SU-DHL-6 (cell line): ENCODE data around the gene NAA50.
A peak's percentile ranks its signal among the peaks of the same experiment; 100 is the strongest.

Experiments used
- H2AFZ ChIP-seq: fragments of 200-600 bp; sonication (generic); 2 replicates; pipeline ENCODE4 v1.6.1; 2014; ENCODE audit warnings: low read depth, mild to moderate bottlenecking, moderate library complexity, mixed read lengths, antibody characterized with exemption, low read length; ENCODE audit not compliant: severe bottlenecking
- H3F3A ChIP-seq: fragments of 200-600 bp; shearing (Covaris generic); 2 replicates; pipeline ENCODE4 v1.6.0; 2016; ENCODE audit warnings: antibody characterized with exemption, mild to moderate bottlenecking; ENCODE audit not compliant: insufficient read depth
- H3K27ac ChIP-seq: fragments of 200-600 bp; sonication (generic); 2 replicates; pipeline ENCODE4 v1.5.1; 2016; ENCODE audit warnings: low read depth, mild to moderate bottlenecking, low read length, moderate library complexity, mixed read lengths
- H3K27me3 ChIP-seq: fragments of 200-600 bp; sonication (generic), shearing (Covaris generic); 2 replicates; pipeline ENCODE4 v1.6.0; 2014; ENCODE audit warnings: mild to moderate bottlenecking, low read length
- H3K36me3 ChIP-seq: fragments of 200-600 bp; sonication (generic); 2 replicates; pipeline ENCODE4 v1.6.1; 2014; ENCODE audit warnings: mild to moderate bottlenecking, low read length, mixed read lengths
- H3K4me2 ChIP-seq: fragments of 300-600, 200-600 bp; shearing (Covaris generic), sonication (generic); 2 replicates; pipeline ENCODE4 v1.6.0; 2014; ENCODE audit warnings: low read length, low read depth, mild to moderate bottlenecking; ENCODE audit not compliant: poor library complexity, severe bottlenecking
- H3K4me3 ChIP-seq: fragments of 200-600 bp; sonication (generic); 2 replicates; pipeline ENCODE4 v1.5.1; 2014; ENCODE audit warnings: antibody characterized with exemption, low read length, mild to moderate bottlenecking, mixed read lengths; ENCODE audit not compliant: insufficient read depth, poor library complexity, severe bottlenecking
- H3K79me2 ChIP-seq: fragments of 200-600 bp; sonication (generic); 2 replicates; pipeline ENCODE4 v1.6.1; 2014; ENCODE audit warnings: mild to moderate bottlenecking, low read length, moderate library complexity; ENCODE audit not compliant: insufficient read depth
- H3K9ac ChIP-seq: fragments of 200-600 bp; sonication (generic); 2 replicates; pipeline ENCODE4 v1.7.0; 2014; ENCODE audit warnings: mild to moderate bottlenecking, low read length
- H3K9me2 ChIP-seq: fragments of 200-600 bp; sonication (generic); replicated peaks from 2 replicates; pipeline ENCODE4 v1.6.1; 2014; ENCODE audit warnings: low read length; ENCODE audit not compliant: insufficient read depth
- H3K9me3 ChIP-seq: fragments of 200-600 bp; sonication (generic); 2 replicates; pipeline ENCODE4 v1.6.1; 2014; ENCODE audit warnings: low read length, mixed read lengths; ENCODE audit not compliant: insufficient read depth
- H4K20me1 ChIP-seq: fragments of 200-600 bp; sonication (generic); 2 replicates; pipeline ENCODE4 v1.6.1; 2014; ENCODE audit warnings: low read depth, mild to moderate bottlenecking, antibody characterized with exemption, low read length, moderate library complexity, mixed read lengths
- CTCF ChIP-seq: fragments of 200-600 bp; sonication (generic); IDR thresholded peaks from one replicate; pipeline ENCODE4 v1.5.1; 2017; ENCODE audit warnings: antibody characterized with exemption, mild to moderate bottlenecking, low read length, moderate library complexity; ENCODE audit not compliant: insufficient read depth, poor library complexity, severe bottlenecking
- EZH2phosphoT487 ChIP-seq: fragments of 200-600 bp; sonication (generic), shearing (Covaris generic); conservative IDR thresholded peaks from 2 replicates; pipeline ENCODE4 v1.6.1; 2018; ENCODE audit warnings: mild to moderate bottlenecking, antibody characterized with exemption, low read length, moderate library complexity, mixed read lengths

Gene NAA50

GRCh38 chr3:113712129-113712528 lies 33.9 kb downstream of the NAA50 start:
- Histone ChIP-seq H3K9me2 (no peaks in the 10 kb centered on the region), H3K4me2 (no peak overlapping the region), H3K4me3 (no peak overlapping the region), H3F3A (peaks cover 32% of the 10 kb centered on the region), H3K36me3 (peaks cover 3% of the 10 kb centered on the region; the same call in 1 of the 2 replicates), H3K9me3 (no peaks in the 10 kb centered on the region), H2AFZ (no peak overlapping the region), H3K79me2 (no peaks in the 10 kb centered on the region), H3K9ac (no peak overlapping the region), H4K20me1 (no peaks in the 10 kb centered on the region), H3K27ac (no peak overlapping the region), H3K27me3 (no peaks in the 10 kb centered on the region)
- TF ChIP-seq CTCF = no peak
- TF ChIP-seq EZH2phosphoT487 = no peak

GRCh38 chr3:113707835-113708234 lies 38.2 kb downstream of the NAA50 start:
- Histone ChIP-seq H3K9me2 (no peaks in the 10 kb centered on the region), H3K9me3 (no peaks in the 10 kb centered on the region), H3F3A (peaks cover 20% of the 10 kb centered on the region), H2AFZ (no peak overlapping the region), H3K4me2 (no peak overlapping the region), H3K4me3 (no peak overlapping the region), H3K36me3 (no peaks in the 10 kb centered on the region), H3K79me2 (no peaks in the 10 kb centered on the region), H3K27ac (no peak overlapping the region), H4K20me1 (no peaks in the 10 kb centered on the region), H3K9ac (no peak overlapping the region), H3K27me3 (no peaks in the 10 kb centered on the region)
- no peak for TF ChIP-seq CTCF
- no peak for TF ChIP-seq EZH2phosphoT487

- Histone ChIP-seq H3K27me3 (no peaks in the 10 kb centered on the region), H3K4me2 (peak overlapping the region; percentile 95), H3K79me2 (peaks cover 10% of the 10 kb centered on the region; the same call in 1 of the 2 replicates), H3K9me2 (no peaks in the 10 kb centered on the region), H4K20me1 (no peaks in the 10 kb centered on the region), H2AFZ (no peak overlapping the region), H3K9me3 (no peaks in the 10 kb centered on the region), H3K27ac (no peak overlapping the region), H3K36me3 (no peaks in the 10 kb centered on the region), H3K9ac (no peak overlapping the region), H3F3A (no peaks in the 10 kb centered on the region), H3K4me3 (no peak overlapping the region)
- no peak for TF ChIP-seq CTCF
- no peak for TF ChIP-seq EZH2phosphoT487
These were observed 47.1 kb downstream of the NAA50 start for GRCh38 chr3:113698956-113699355.

- Histone ChIP-seq H2AFZ (no peak overlapping the region), H3K79me2 (peaks cover 10% of the 10 kb centered on the region; the same call in 1 of the 2 replicates), H4K20me1 (no peaks in the 10 kb centered on the region), H3K9me2 (no peaks in the 10 kb centered on the region), H3K4me2 (peak overlapping the region; percentile 95), H3K27me3 (no peaks in the 10 kb centered on the region), H3K9ac (no peak overlapping the region; the same call in 1 of the 2 replicates), H3K9me3 (no peaks in the 10 kb centered on the region), H3K27ac (no peak overlapping the region), H3K4me3 (no peak overlapping the region), H3K36me3 (no peaks in the 10 kb centered on the region), H3F3A (no peaks in the 10 kb centered on the region)
- TF ChIP-seq CTCF (no peak), EZH2phosphoT487 (no peak)
These were observed 47.8 kb downstream of the NAA50 start for GRCh38 chr3:113698213-113698742.
